HCT116 (cell line): ENCODE data around the gene ACTR3C. TPM values are rescaled to one million over a fixed set of nuclear protein-coding genes. Genes with fewer than 3 reads are reported as not detected.

Experiments used
- ATAC-seq: fragments of 200-7000 bp; cut with Tn5 transposase; 2 replicates; pipeline ENCODE4 v1.9.1; 2020; ENCODE audit warnings: mild to moderate bottlenecking, moderate library complexity
- BruUV-seq: library from RNA; stranded (reverse); fragments of 400-500 nt; replicated peaks from 2 replicates; lab custom pipeline; 2021; lab: Mats Ljungman, UMichigan
- CTCF ChIA-PET: fragments of 300-600 bp; sonication (Branson Sonifier 250); formaldehyde crosslinking; loops from one replicate; lab custom pipeline; 2021; ENCODE audit warnings: antibody characterized with exemption; lab: Charles Lee
- POLR2A ChIA-PET: fragments of 300-600, 350-600 bp; sonication (Branson Sonifier 250); formaldehyde crosslinking; loops from one replicate; lab custom pipeline; 2021; ENCODE audit warnings: antibody characterized with exemption; lab: Charles Lee
- RAD21 ChIA-PET, 2 experiments: fragments of 300-600 bp; sonication (Branson Sonifier 250); formaldehyde crosslinking; loops; one replicate each; lab custom pipeline; 2023; ENCODE audit warnings: low total read pairs in 2 of 2; ENCODE audit not compliant: uncharacterized antibody in 2 of 2, unreplicated experiment in 2 of 2, low non-redundant PET in 1 of 2; lab: Charles Lee
- DNase-seq: peaks from one replicate; pipeline ENCODE4 v3.0.0-alpha.2; 2010; ENCODE audit warnings: low read depth, low spot score
- H2AFZ ChIP-seq: fragments of 200-600 bp; shearing (Covaris generic), sonication (generic); 2 replicates; pipeline ENCODE4 v1.6.1; 2017; ENCODE audit warnings: low read depth, mixed run types, mixed read lengths, antibody characterized with exemption, low read length; ENCODE audit not compliant: poor library complexity, severe bottlenecking
- H3K27ac ChIP-seq: 2 replicates; pipeline ENCODE4 v1.5.1; 2012; ENCODE audit warnings: low read depth, low read length
- H3K27me3 ChIP-seq: fragments of 200-600 bp; sonication (generic); 2 replicates; pipeline ENCODE4 v1.6.1; 2016; ENCODE audit warnings: mixed run types, low read length, mixed read lengths; ENCODE audit not compliant: insufficient read depth
- H3K36me3 ChIP-seq, 2 experiments: fragments of 200-500 bp in 1 of 2; fragments of 200-600 bp in 1 of 2; sonication (Bioruptor generic) in 1 of 2; sonication (generic) in 1 of 2; 2 replicates each; pipeline versions ENCODE4 v1.5.1 to v1.6.1; 2014 to 2016; ENCODE audit warnings: low read length in 2 of 2, inconsistent platforms in 1 of 2, mixed read lengths in 1 of 2, mixed run types in 1 of 2; ENCODE audit not compliant: insufficient read depth in 2 of 2, control insufficient read depth in 1 of 2
- H3K4me1 ChIP-seq, 2 experiments: fragments of 200-600 bp in 1 of 2; sonication (generic) in 1 of 2; 2 replicates each; pipeline versions ENCODE4 v1.5.1 to v1.6.1; 2012 to 2017; ENCODE audit warnings: low read length in 2 of 2, inconsistent platforms in 1 of 2, mild to moderate bottlenecking in 1 of 2, mixed read lengths in 1 of 2, mixed run types in 1 of 2, moderate library complexity in 1 of 2; ENCODE audit not compliant: insufficient read depth in 2 of 2, control insufficient read depth in 1 of 2
- H3K4me2 ChIP-seq: fragments of 200-600 bp; sonication (generic); 2 replicates; pipeline ENCODE4 v1.6.1; 2017; ENCODE audit warnings: mixed run types, low read length, mixed read lengths
- H3K4me3 ChIP-seq, 2 experiments: fragments of 200-600 bp in 1 of 2; sonication (generic) in 1 of 2; replicated peaks in 1 of 2; 2 replicates each; pipeline ENCODE4 v1.5.1; 2011 to 2016; ENCODE audit warnings: low read length in 2 of 2, control low read depth in 1 of 2, low read depth in 1 of 2, mild to moderate bottlenecking in 1 of 2, mixed read lengths in 1 of 2, mixed run types in 1 of 2
- H3K79me2 ChIP-seq: fragments of 200-600 bp; sonication (generic); 2 replicates; pipeline ENCODE4 v1.6.1; 2017; ENCODE audit warnings: mild to moderate bottlenecking, mixed run types, low read length, moderate library complexity, mixed read lengths; ENCODE audit not compliant: insufficient read depth
- H3K9ac ChIP-seq: fragments of 200-600 bp; sonication (generic); 2 replicates; pipeline ENCODE4 v1.6.1; 2016; ENCODE audit warnings: low read length, mixed read lengths
- H3K9me2 ChIP-seq: fragments of 200-600 bp; sonication (generic), shearing (Covaris generic); 2 replicates; pipeline ENCODE4 v1.6.1; 2017; ENCODE audit warnings: mixed run types, mild to moderate bottlenecking, moderate library complexity; ENCODE audit not compliant: insufficient read depth
- H3K9me3 ChIP-seq, 2 experiments: fragments of 200-500 bp in 1 of 2; fragments of 200-600 bp in 1 of 2; sonication (Bioruptor generic) in 1 of 2; sonication (generic) in 1 of 2; 2 replicates each; pipeline ENCODE4 v1.6.1; 2014 to 2017; ENCODE audit warnings: low read length in 2 of 2, mixed read lengths in 2 of 2, inconsistent platforms in 1 of 2, low read depth in 1 of 2, mild to moderate bottlenecking in 1 of 2, mixed run types in 1 of 2, moderate library complexity in 1 of 2; ENCODE audit not compliant: control insufficient read depth in 1 of 2, insufficient read depth in 1 of 2
- H4K20me1 ChIP-seq: fragments of 200-600 bp; sonication (generic), shearing (Covaris generic); 2 replicates; pipeline ENCODE4 v1.6.1; 2017; ENCODE audit warnings: mixed run types, mild to moderate bottlenecking, moderate library complexity; ENCODE audit not compliant: insufficient read depth
- ATF3 ChIP-seq: IDR thresholded peaks from 2 replicates; pipeline ENCODE4 v1.6.1; 2012
- CBX3 ChIP-seq: IDR thresholded peaks from 2 replicates; pipeline ENCODE4 v1.6.1; 2012; ENCODE audit warnings: low read depth
- CEBPB ChIP-seq: IDR thresholded peaks from 2 replicates; pipeline ENCODE4 v1.6.1; 2012; ENCODE audit warnings: low read depth
- ELF1 ChIP-seq: IDR thresholded peaks from 2 replicates; pipeline ENCODE4 v1.6.1; 2012; ENCODE audit warnings: low read depth, borderline replicate concordance
- EZH2phosphoT487 ChIP-seq: fragments of 200-600 bp; IDR thresholded peaks from 2 replicates; pipeline ENCODE4 v1.6.1; 2018; ENCODE audit warnings: antibody characterized with exemption, borderline replicate concordance
- FOSL1 ChIP-seq: IDR thresholded peaks from 2 replicates; pipeline ENCODE4 v1.6.1; 2012; ENCODE audit warnings: low read depth
- JUND ChIP-seq: IDR thresholded peaks from 2 replicates; pipeline ENCODE4 v1.6.1; 2012
- POLR2A ChIP-seq: IDR thresholded peaks from 2 replicates; pipeline ENCODE4 v1.7.0; 2011; ENCODE audit warnings: borderline replicate concordance; ENCODE audit not compliant: insufficient read depth, insufficient read length; ENCODE audit errors: extremely low read depth
- POLR2AphosphoS5 ChIP-seq: IDR thresholded peaks from 2 replicates; pipeline ENCODE4 v1.6.1; 2011; ENCODE audit warnings: mild to moderate bottlenecking, low read depth, low read length, moderate library complexity
- RAD21 ChIP-seq: IDR thresholded peaks from 2 replicates; pipeline ENCODE4 v1.6.1; 2012; ENCODE audit warnings: low read depth, mild to moderate bottlenecking
- REST ChIP-seq: IDR thresholded peaks from 2 replicates; pipeline ENCODE4 v1.6.1; 2012; ENCODE audit warnings: low read depth
- SIN3A ChIP-seq: IDR thresholded peaks from 2 replicates; pipeline ENCODE4 v1.6.1; 2012; ENCODE audit warnings: low read depth
- SP1 ChIP-seq: IDR thresholded peaks from 2 replicates; pipeline ENCODE4 v1.6.1; 2012; ENCODE audit warnings: low read depth
- SRF ChIP-seq: IDR thresholded peaks from 2 replicates; pipeline ENCODE4 v1.6.1; 2012; ENCODE audit warnings: low read depth
- TCF7L2 ChIP-seq: IDR thresholded peaks from 2 replicates; pipeline ENCODE4 v1.7.0; 2011; ENCODE audit warnings: borderline replicate concordance, inconsistent platforms; ENCODE audit not compliant: insufficient read depth, insufficient read length; ENCODE audit errors: extremely low read depth
- YY1 ChIP-seq: IDR thresholded peaks from 2 replicates; pipeline ENCODE4 v1.6.1; 2011; ENCODE audit warnings: low read length, low read depth, moderate library complexity, mild to moderate bottlenecking; ENCODE audit not compliant: insufficient replicate concordance; ENCODE audit errors: extremely low read depth
- ZFX ChIP-seq: fragments of 450-650 bp; IDR thresholded peaks from 2 replicates; pipeline ENCODE4 v1.6.1; 2017
- ZNF274 ChIP-seq: fragments of 200-500 bp; sonication (Bioruptor generic); IDR thresholded peaks from 2 replicates; pipeline ENCODE4 v1.6.1; 2014; ENCODE audit warnings: mild to moderate bottlenecking, low read depth, low read length, inconsistent platforms
- intact Hi-C: fragments of 100-400 bp; cut with micrococcal nuclease; formaldehyde crosslinking; loops from 2 replicates; pipeline ENCODE4 v1.10.0; 2022
- total RNA-seq: library from RNA; stranded (reverse); gene quantifications from one replicate; pipeline ENCODE4 v1.2.1, GENCODE V29; 2021; ENCODE audit not compliant: unreplicated experiment
- TF ChIP-seq, protein P1 (sequence below): IDR thresholded peaks from 2 replicates; pipeline ENCODE4 v1.6.1; 2012
- TF ChIP-seq, protein P2 (sequence below), 3 experiments: fragments of 200-600 bp in 1 of 3; sonication (generic) in 1 of 3; IDR thresholded peaks in 2 of 3; conservative IDR thresholded peaks in 1 of 3; 2 replicates each; pipeline ENCODE4 v1.5.1; 2012 to 2017; ENCODE audit warnings: low read depth in 2 of 3, low read length in 2 of 3, antibody characterized with exemption in 1 of 3, borderline replicate concordance in 1 of 3, control low read depth in 1 of 3, mild to moderate bottlenecking in 1 of 3, mixed read lengths in 1 of 3, mixed run types in 1 of 3, moderate library complexity in 1 of 3; ENCODE audit not compliant: insufficient read depth in 1 of 3

The ACTR3C gene
- total RNA-seq, 1 experiment from 2014 or later = 2.0 TPM

DNA sequence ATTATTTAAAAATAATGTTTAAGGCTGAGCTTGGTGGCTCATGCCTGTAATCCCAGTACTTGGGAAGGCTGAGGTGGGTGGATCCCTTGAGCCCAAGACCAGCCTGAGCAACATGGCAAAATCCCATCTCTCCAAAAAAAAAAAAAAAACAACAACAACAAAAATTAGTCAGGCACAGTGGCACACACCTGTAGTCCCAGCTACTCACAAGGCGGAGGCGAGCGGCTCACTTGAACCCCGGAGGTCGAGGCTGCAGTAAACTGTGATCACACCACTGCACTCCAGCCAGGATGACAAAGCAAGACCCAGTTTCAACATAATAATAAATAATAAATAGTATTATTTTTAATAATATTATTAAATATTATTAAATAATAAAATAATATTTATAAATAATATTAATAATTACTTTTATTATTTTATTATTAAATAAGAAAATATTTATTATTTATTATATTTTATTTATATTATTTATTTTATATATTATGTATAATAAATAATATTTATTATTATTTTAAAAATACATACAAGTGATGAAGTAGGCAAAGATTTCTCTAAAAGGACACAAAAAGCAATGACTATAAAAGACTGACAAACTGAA lies 8.6 kb downstream of the ACTR3C start:
- RAD21 ChIA-PET = no interaction called here
- Histone ChIP-seq H3K4me1 (peaks cover 0 to 19% of the 10 kb centered on the region in 2 experiments; a peak in 3 of 4 replicates), H3K9me2 (no peaks in the 10 kb centered on the region), H3K9me3 (no peaks in the 10 kb centered on the region), H3K4me2 (no peak overlapping the region), H3K79me2 (no peaks in the 10 kb centered on the region), H4K20me1 (no peaks in the 10 kb centered on the region), H3K9ac (no peak overlapping the region), H3K27me3 (no peaks in the 10 kb centered on the region), H3K36me3 (no peaks in the 10 kb centered on the region), H3K27ac (no peak overlapping the region), H2AFZ (no peak overlapping the region), H3K4me3 (no peak overlapping the region)
- CTCF ChIA-PET = no interaction called here
- no TSS peak for BruUV-seq
- ATAC-seq = no peak
- TF ChIP-seq FOSL1 (no peak), ATF3 (no peak), ZFX (no peak), TCF7L2 (no peak), ELF1 (no peak), CBX3 (no peak), YY1 (no peak), JUND (no peak), SRF (no peak), POLR2AphosphoS5 (no peak), REST (no peak), SP1 (no peak), SIN3A (no peak), EZH2phosphoT487 (no peak), ZNF274 (no peak), RAD21 (no peak), POLR2A (no peak), CEBPB (no peak)
- TF ChIP-seq, protein P1, sequence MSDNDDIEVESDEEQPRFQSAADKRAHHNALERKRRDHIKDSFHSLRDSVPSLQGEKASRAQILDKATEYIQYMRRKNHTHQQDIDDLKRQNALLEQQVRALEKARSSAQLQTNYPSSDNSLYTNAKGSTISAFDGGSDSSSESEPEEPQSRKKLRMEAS = no peak
- TF ChIP-seq, protein P2, sequence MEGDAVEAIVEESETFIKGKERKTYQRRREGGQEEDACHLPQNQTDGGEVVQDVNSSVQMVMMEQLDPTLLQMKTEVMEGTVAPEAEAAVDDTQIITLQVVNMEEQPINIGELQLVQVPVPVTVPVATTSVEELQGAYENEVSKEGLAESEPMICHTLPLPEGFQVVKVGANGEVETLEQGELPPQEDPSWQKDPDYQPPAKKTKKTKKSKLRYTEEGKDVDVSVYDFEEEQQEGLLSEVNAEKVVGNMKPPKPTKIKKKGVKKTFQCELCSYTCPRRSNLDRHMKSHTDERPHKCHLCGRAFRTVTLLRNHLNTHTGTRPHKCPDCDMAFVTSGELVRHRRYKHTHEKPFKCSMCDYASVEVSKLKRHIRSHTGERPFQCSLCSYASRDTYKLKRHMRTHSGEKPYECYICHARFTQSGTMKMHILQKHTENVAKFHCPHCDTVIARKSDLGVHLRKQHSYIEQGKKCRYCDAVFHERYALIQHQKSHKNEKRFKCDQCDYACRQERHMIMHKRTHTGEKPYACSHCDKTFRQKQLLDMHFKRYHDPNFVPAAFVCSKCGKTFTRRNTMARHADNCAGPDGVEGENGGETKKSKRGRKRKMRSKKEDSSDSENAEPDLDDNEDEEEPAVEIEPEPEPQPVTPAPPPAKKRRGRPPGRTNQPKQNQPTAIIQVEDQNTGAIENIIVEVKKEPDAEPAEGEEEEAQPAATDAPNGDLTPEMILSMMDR (IDR thresholded peaks at IDR 0.05 in 2 of 3, conservative IDR thresholded peaks at IDR 0.05 in 1 of 3; ENCODE audit: borderline replicate concordance in 1 of 3, insufficient read depth in 1 of 3, low read depth in 2 of 3, low read length in 2 of 3) = no peak
- POLR2A ChIA-PET = no interaction called here
- DNase-seq = no peak
- intact Hi-C loops = no loop called here
